Osteocyte (in vitro differentiated cells): ENCODE measurements around the gene SERTAD2. TPM values are rescaled to one million over a fixed set of nuclear protein-coding genes. Genes with fewer than 3 reads are reported as not detected.

ENCODE experiments used
- DNase-seq: peaks from one replicate; pipeline ENCODE4 v3.0.0; 2021; ENCODE audit warnings: mixed read lengths; ENCODE audit not compliant: unreplicated experiment; ENCODE audit errors: extremely low spot score
- H3K27ac Mint-ChIP-seq: one replicate; pipeline ENCODE4 v1.8.0; 2021; ENCODE audit warnings: mild to moderate bottlenecking, mixed read lengths; ENCODE audit not compliant: unreplicated experiment
- H3K27me3 Mint-ChIP-seq: one replicate; pipeline ENCODE4 v1.8.0; 2021; ENCODE audit warnings: mixed read lengths; ENCODE audit not compliant: unreplicated experiment
- H3K36me3 Mint-ChIP-seq: one replicate; pipeline ENCODE4 v1.8.0; 2021; ENCODE audit warnings: mixed read lengths; ENCODE audit not compliant: unreplicated experiment
- H3K4me1 Mint-ChIP-seq: one replicate; pipeline ENCODE4 v1.8.0; 2021; ENCODE audit warnings: mixed read lengths; ENCODE audit not compliant: unreplicated experiment
- H3K4me3 Mint-ChIP-seq: one replicate; pipeline ENCODE4 v1.8.0; 2021; ENCODE audit warnings: mild to moderate bottlenecking, moderate library complexity, mixed read lengths; ENCODE audit not compliant: unreplicated experiment
- H3K9me3 Mint-ChIP-seq: one replicate; pipeline ENCODE4 v1.8.0; 2021; ENCODE audit warnings: mixed read lengths; ENCODE audit not compliant: unreplicated experiment
- CTCF ChIP-seq: fragments of 200-600 bp; sonication (generic); IDR thresholded peaks from 2 replicates; pipeline ENCODE4 v1.5.0; 2021; ENCODE audit warnings: antibody characterized with exemption, mild to moderate bottlenecking, moderate library complexity
- total RNA-seq: library from RNA; stranded (reverse); gene quantifications from 2 replicates; pipeline ENCODE4 v1.2.1, GENCODE V29; 2021

SERTAD2 gene
- total RNA-seq, 1 donor from 2014 or later: 17.4 TPM

DNA sequence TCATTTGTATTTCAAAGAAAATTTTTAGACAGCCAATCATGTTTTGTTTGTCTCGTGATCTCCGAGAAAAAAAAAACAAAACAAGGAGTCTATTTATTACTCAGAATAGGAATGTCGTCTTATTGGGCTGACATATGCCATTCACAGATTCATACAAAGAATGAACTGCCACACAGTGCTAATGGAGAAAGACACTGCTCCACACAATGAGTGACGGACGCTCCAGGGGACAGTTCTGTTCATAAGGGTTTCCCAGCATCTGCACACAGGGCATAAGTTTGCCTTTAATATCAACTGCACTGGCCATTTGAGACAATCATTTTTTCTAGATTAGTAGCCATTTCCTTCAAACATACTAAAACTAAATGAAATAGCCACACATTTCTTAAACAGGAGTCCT is 3.4 kb downstream of the SERTAD2 start:
- no peaks in the 10 kb centered on the region for H3K9me3 Mint-ChIP-seq
- peaks cover 3% of the 10 kb centered on the region for H3K36me3 Mint-ChIP-seq
- DNase-seq: no peak
- H3K27ac Mint-ChIP-seq: no peak overlapping the region
- H3K4me3 Mint-ChIP-seq: no peak overlapping the region
- TF ChIP-seq CTCF: no peak
- peaks cover 58% of the 10 kb centered on the region for H3K4me1 Mint-ChIP-seq
- no peaks in the 10 kb centered on the region for H3K27me3 Mint-ChIP-seq

GRCh38 chr2:64649626-64650025 is 4.1 kb downstream of the SERTAD2 start:
- Mint-ChIP-seq H3K36me3 (peaks cover 3% of the 10 kb centered on the region), H3K27me3 (no peaks in the 10 kb centered on the region), H3K4me1 (peaks cover 58% of the 10 kb centered on the region), H3K9me3 (no peaks in the 10 kb centered on the region), H3K4me3 (no peak overlapping the region), H3K27ac (no peak overlapping the region)
- DNase-seq: no peak
- no peak for TF ChIP-seq CTCF

GRCh38 chr2:64649013-64649484 is 4.7 kb downstream of the SERTAD2 start:
- no peak for TF ChIP-seq CTCF
- H3K9me3 Mint-ChIP-seq: no peaks in the 10 kb centered on the region
- DNase-seq: no peak
- no peak overlapping the region for H3K27ac Mint-ChIP-seq
- peaks cover 62% of the 10 kb centered on the region for H3K4me1 Mint-ChIP-seq
- peaks cover 3% of the 10 kb centered on the region for H3K36me3 Mint-ChIP-seq
- H3K4me3 Mint-ChIP-seq: no peak overlapping the region
- no peaks in the 10 kb centered on the region for H3K27me3 Mint-ChIP-seq

- TF ChIP-seq CTCF: peak; percentile 96
- no peaks in the 10 kb centered on the region for H3K9me3 Mint-ChIP-seq
- H3K27me3 Mint-ChIP-seq: no peaks in the 10 kb centered on the region
- peak overlapping the region; percentile 98 for H3K27ac Mint-ChIP-seq
- peaks cover 74% of the 10 kb centered on the region for H3K4me1 Mint-ChIP-seq
- peak; percentile 93 for DNase-seq
- peaks cover 3% of the 10 kb centered on the region for H3K36me3 Mint-ChIP-seq
- peak overlapping the region; percentile 54 for H3K4me3 Mint-ChIP-seq
Measured at GRCh38 chr2:64646007-64646880, 7.5 kb downstream of the SERTAD2 start.
